ENCODE measurements around the gene SYNPR. TPM values are rescaled to one million over a fixed set of nuclear protein-coding genes. Genes with fewer than 3 reads are reported as not detected.
"Not testable (repeated sequence)": the region's sequence is repeated elsewhere in the genome, so short reads cannot be mapped to it uniquely, and the experiment has no call there.

SYNPR gene
- total RNA-seq, 1 donor from 2014 or later, result not detected

DNA sequence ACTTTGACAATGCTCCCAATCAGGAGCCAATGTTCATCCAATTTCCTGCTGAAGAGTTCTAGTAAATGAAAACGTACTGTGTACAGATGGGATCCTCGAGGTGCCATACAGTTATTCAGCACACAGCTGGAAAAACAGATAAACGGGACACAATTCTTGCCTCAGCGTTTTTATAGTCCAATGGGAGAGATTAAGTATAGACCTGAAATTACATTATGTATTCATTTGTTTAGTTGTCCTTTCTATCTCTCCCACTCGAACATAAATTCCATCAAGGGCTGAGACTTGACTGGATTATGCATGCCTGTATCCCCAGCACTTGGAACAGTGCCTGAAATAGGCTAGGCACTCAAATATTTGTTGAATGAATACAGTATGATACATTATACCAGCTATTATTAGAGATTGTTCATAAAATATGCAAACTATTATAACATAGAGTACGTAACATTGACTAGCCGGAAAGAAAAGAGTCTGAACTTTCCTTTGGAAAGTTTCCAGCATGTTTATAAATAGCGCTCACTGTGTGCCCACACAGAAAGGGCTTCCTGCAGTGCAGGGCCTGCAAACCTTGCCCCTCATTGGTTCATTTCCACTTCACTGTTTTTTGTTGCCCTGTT is 346.9 kb downstream of the SYNPR start:
- H3K4me3 ChIP-seq (ENCODE audit: low read depth, low read length), result no peak overlapping the region
- TF ChIP-seq, protein P1, sequence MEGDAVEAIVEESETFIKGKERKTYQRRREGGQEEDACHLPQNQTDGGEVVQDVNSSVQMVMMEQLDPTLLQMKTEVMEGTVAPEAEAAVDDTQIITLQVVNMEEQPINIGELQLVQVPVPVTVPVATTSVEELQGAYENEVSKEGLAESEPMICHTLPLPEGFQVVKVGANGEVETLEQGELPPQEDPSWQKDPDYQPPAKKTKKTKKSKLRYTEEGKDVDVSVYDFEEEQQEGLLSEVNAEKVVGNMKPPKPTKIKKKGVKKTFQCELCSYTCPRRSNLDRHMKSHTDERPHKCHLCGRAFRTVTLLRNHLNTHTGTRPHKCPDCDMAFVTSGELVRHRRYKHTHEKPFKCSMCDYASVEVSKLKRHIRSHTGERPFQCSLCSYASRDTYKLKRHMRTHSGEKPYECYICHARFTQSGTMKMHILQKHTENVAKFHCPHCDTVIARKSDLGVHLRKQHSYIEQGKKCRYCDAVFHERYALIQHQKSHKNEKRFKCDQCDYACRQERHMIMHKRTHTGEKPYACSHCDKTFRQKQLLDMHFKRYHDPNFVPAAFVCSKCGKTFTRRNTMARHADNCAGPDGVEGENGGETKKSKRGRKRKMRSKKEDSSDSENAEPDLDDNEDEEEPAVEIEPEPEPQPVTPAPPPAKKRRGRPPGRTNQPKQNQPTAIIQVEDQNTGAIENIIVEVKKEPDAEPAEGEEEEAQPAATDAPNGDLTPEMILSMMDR (conservative IDR thresholded peaks at IDR 0.05; ENCODE audit: low read depth, low read length), result no peak
- no peak for DNase-seq (ENCODE audit: low read depth)

DNA sequence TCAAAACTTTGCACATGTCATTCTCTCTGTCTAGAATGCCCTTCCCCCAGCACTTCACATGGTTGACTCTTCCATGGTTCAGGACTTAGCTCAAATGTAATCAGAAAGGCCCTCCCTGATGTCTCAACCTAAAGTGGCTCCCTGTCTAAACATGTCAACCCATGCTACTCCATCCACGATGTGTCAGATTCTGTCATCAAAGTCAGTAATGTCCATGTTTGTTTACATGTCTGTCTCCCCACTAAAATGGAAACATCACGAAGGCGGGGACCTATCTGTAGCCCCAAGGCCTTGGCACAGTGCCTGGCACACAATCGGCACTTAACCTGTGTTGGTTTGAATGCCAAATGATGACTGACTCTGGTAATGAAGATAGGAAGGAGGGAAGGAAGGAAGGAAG is 353.6 kb downstream of the SYNPR start:
- TF ChIP-seq, protein P1 (conservative IDR thresholded peaks at IDR 0.05; ENCODE audit: low read depth, low read length), result no peak
- no peak overlapping the region for H3K4me3 ChIP-seq (ENCODE audit: low read depth, low read length)
- DNase-seq (ENCODE audit: low read depth), result no peak

DNA sequence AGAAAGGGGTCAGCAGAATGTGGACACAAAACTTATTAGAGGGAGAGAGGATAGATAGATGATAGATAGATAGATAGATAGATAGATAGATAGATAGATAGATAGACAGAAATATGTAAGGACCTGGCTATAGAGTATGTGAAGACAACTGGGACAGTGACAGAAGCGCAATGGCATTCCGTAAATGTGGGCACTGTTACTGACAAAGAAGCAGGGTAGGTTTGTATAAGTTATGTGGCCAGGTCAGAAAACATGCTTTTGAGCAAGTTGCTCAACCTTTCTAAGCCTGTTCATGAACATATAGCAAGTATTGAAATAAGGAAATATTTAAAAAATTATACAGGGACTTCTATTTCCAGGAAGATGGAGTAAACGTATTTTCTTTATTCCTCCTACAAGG is 357.1 kb downstream of the SYNPR start:
- no peak overlapping the region for H3K4me3 ChIP-seq (ENCODE audit: low read depth, low read length)
- DNase-seq (ENCODE audit: low read depth), result no peak
- TF ChIP-seq, protein P1 (conservative IDR thresholded peaks at IDR 0.05; ENCODE audit: low read depth, low read length), result no peak

DNA sequence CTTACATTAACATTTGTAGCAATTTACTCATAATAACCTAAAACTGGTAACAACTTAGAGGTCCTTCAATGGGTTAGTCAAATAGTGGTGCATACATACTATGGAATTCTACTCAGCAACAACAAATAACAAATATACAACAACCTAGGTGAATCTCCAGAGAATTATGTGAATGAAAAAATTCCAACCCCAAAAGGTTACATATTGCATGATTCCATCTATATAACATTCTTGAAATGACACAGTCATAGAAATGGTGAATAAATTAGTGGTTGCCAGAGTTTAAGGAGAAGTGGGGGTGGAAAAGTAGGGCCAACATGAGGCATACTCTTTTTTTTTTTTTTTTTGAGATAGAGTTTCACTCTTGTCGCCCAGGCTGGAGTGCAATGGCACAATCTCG is 361.7 kb downstream of the SYNPR start:
- H3K4me3 ChIP-seq (ENCODE audit: low read depth, low read length), result no peak overlapping the region
- no peak for DNase-seq (ENCODE audit: low read depth)
- TF ChIP-seq, protein P1 (conservative IDR thresholded peaks at IDR 0.05; ENCODE audit: low read depth, low read length), result no peak

DNA sequence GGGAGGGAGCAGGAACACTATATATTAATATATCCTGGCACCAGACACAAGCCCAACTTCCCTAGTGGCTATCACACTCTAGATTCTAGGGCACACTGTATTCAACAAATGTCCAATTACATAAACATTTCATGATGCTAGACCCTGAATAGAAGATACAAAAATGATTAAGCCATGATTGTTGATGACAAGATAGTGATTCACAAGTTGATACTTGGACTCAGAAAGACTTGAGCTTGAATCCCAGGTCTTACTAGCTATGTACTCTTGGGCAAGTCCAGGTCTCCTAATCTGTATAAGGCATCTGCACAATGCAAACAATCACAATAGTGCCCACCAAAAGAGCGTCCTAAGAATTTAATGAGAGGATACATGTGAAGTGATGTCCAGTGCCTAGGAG is 364.4 kb downstream of the SYNPR start:
- no peak overlapping the region for H3K4me3 ChIP-seq (ENCODE audit: low read depth, low read length)
- TF ChIP-seq, protein P1 (conservative IDR thresholded peaks at IDR 0.05; ENCODE audit: low read depth, low read length), result no peak
- no peak for DNase-seq (ENCODE audit: low read depth)

DNA sequence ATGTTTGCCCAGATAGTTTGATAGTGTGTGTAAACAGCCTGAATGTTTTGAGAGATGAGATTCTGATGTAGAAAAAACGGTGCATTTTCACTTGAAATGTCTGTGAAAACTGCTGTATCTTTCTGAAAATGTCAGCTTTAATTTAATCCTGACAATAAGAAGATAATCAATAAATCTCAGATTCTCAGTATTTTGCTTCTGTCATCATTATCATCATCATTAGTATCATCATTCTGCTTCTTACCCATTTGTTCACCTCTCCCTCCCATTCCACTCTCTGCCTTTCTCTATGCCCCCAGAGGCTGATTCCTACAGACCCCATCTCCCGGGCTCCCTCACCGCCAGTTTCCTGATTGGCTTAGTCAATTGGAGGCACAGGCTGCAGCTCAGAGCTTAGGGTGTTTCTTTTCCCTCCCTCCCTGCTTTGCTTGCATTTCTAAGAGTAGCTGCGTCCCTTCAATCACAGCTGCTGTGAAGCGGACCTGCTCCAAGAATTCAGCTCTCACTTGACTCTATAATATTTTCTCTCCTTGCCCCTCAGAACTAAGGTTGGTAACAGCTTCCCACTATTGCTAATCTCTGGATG is 366.2 kb downstream of the SYNPR start:
- no peak for DNase-seq (ENCODE audit: low read depth)
- H3K4me3 ChIP-seq (ENCODE audit: low read depth, low read length), result no peak overlapping the region
- TF ChIP-seq, protein P1 (conservative IDR thresholded peaks at IDR 0.05; ENCODE audit: low read depth, low read length), result no peak

DNA sequence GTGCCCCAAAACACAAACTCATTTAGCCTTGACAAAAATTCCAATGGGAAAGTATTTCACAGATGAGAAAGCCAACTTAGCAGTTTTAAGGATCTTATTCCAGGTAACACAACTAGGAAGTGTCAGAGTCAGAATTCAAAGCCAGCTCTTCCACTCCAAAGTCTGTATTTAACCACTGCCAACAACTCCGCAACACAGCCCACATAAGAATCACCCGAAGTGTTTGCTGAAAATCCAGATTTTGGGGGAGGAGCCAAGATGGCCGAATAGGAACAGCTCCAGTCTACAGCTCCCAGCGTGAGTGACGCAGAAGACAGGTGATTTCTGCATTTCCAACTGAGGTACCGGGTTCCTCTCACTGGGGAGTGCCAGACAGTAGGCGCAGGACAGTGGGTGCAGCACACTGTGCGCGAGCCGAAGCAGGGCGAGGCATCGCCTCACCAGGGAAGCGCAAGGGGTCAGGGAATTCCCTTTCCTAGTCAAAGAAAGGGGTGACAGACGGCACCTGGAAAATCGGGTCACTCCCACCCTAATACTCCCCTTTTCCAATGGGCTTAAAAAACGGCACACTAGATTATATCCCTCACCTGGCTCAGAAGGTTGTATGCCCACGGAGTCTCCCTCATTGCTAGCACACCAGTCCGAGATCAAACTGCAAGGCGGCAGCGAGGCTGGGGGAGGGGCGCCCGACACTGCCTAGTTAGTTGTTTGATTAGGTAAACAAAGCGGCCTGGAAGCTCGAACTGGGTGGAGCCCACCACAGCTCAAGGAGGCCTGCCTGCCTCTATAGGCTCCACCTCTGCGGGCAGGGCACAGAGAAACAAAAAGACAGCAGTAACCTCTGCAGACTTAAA is 367.0 kb downstream of the SYNPR start:
- not testable (repeated sequence) for DNase-seq (ENCODE audit: low read depth)

More for the DNA sequence above, 367.0 kb downstream of the SYNPR start:
- H3K4me3 ChIP-seq (ENCODE audit: low read depth, low read length), result not testable (repeated sequence)

Measured in epithelial cell of proximal tubule (primary cell).